Neural cell (in vitro differentiated cells): ENCODE measurements around the gene TMEM186. TPM values are rescaled to one million over a fixed set of nuclear protein-coding genes. Genes with fewer than 3 reads are reported as not detected.
"Not testable (repeated sequence)": the region's sequence is repeated elsewhere in the genome, so short reads cannot be mapped to it uniquely, and the experiment has no call there.

Experiments used
- H2AFZ ChIP-seq: fragments of 200-600, 300-800 bp; sonication (generic), shearing (Covaris generic); 2 replicates; pipeline ENCODE4 v1.6.0; 2014; ENCODE audit warnings: low read depth, mild to moderate bottlenecking, antibody characterized with exemption, low read length, moderate library complexity
- H3F3A ChIP-seq: fragments of 200-600 bp; shearing (Covaris generic); 2 replicates; pipeline ENCODE4 v1.6.1; 2016; ENCODE audit warnings: mild to moderate bottlenecking, moderate library complexity, mixed read lengths, antibody characterized with exemption, low read length; ENCODE audit not compliant: insufficient read depth, poor library complexity, severe bottlenecking
- H3K27ac ChIP-seq: fragments of 200-600, 300-800 bp; sonication (generic), shearing (Covaris generic); 2 replicates; pipeline ENCODE4 v1.5.1; 2014; ENCODE audit warnings: mild to moderate bottlenecking, low read length, moderate library complexity
- H3K27me3 ChIP-seq: fragments of 300-800, 200-600 bp; sonication (generic), shearing (Covaris generic); 2 replicates; pipeline ENCODE4 v1.6.0; 2014; ENCODE audit warnings: mild to moderate bottlenecking, low read depth, low read length, moderate library complexity; ENCODE audit not compliant: insufficient read depth
- H3K36me3 ChIP-seq: fragments of 300-800, 200-600 bp; sonication (generic), shearing (Covaris generic); 2 replicates; pipeline ENCODE4 v1.5.1; 2014; ENCODE audit warnings: mild to moderate bottlenecking, antibody characterized with exemption, low read length, moderate library complexity; ENCODE audit not compliant: insufficient read depth
- H3K4me2 ChIP-seq: fragments of 300-800, 200-600 bp; sonication (generic), shearing (Covaris generic); 2 replicates; pipeline ENCODE4 v1.6.0; 2014; ENCODE audit warnings: mild to moderate bottlenecking, low read length
- H3K4me3 ChIP-seq: fragments of 300-800, 200-600 bp; sonication (generic), shearing (Covaris generic); 2 replicates; pipeline ENCODE4 v1.5.1; 2014; ENCODE audit warnings: mild to moderate bottlenecking, low read length, moderate library complexity
- H3K79me2 ChIP-seq: fragments of 200-600 bp; shearing (Covaris generic); replicated peaks from 2 replicates; pipeline ENCODE4 v1.6.0; 2014; ENCODE audit warnings: mild to moderate bottlenecking, low read length, moderate library complexity; ENCODE audit not compliant: insufficient read depth
- H3K9ac ChIP-seq: fragments of 300-800, 200-600 bp; sonication (generic), shearing (Covaris generic); 2 replicates; pipeline ENCODE4 v1.6.1; 2016; ENCODE audit warnings: mild to moderate bottlenecking, low read length, mixed read lengths
- H3K9me2 ChIP-seq: fragments of 200-600 bp; shearing (Covaris generic); 2 replicates; pipeline ENCODE4 v1.6.1; 2016; ENCODE audit warnings: mild to moderate bottlenecking, low read length, mixed read lengths; ENCODE audit not compliant: insufficient read depth
- H3K9me3 ChIP-seq: fragments of 200-600, 300-800 bp; sonication (generic), shearing (Covaris generic); 2 replicates; pipeline ENCODE4 v1.6.1; 2016; ENCODE audit warnings: mild to moderate bottlenecking, mixed run types, low read length, moderate library complexity, mixed read lengths
- H4K20me1 ChIP-seq: fragments of 200-600 bp; shearing (Covaris generic); 2 replicates; pipeline ENCODE4 v1.6.1; 2016; ENCODE audit warnings: mild to moderate bottlenecking, mixed run types; ENCODE audit not compliant: insufficient read depth
- EP300 ChIP-seq: fragments of 450-650 bp; conservative IDR thresholded peaks from 2 replicates; pipeline ENCODE4 v1.6.1; 2014; ENCODE audit warnings: antibody characterized with exemption, mild to moderate bottlenecking, moderate library complexity; ENCODE audit not compliant: poor library complexity, severe bottlenecking
- EZH2 ChIP-seq: fragments of 200-600, 300-800 bp; shearing (Covaris generic), sonication (generic); IDR thresholded peaks from 2 replicates; pipeline ENCODE4 v1.6.1; 2014; ENCODE audit warnings: antibody characterized with exemption, low read length, borderline replicate concordance, mild to moderate bottlenecking; ENCODE audit not compliant: insufficient read depth, poor library complexity, severe bottlenecking
- MXI1 ChIP-seq: fragments of 450-650 bp; conservative IDR thresholded peaks from 2 replicates; pipeline ENCODE4 v1.6.1; 2014; ENCODE audit warnings: antibody characterized with exemption, mild to moderate bottlenecking; ENCODE audit not compliant: poor library complexity, severe bottlenecking
- POLR2AphosphoS5 ChIP-seq: IDR thresholded peaks from 2 replicates; pipeline ENCODE4 v1.6.1; 2012
- RAD21 ChIP-seq: fragments of 450-650 bp; conservative IDR thresholded peaks from 2 replicates; pipeline ENCODE4 v1.6.1; 2014; ENCODE audit warnings: antibody characterized with exemption, mild to moderate bottlenecking, moderate library complexity
- SMC3 ChIP-seq: fragments of 450-650 bp; conservative IDR thresholded peaks from 2 replicates; pipeline ENCODE4 v1.6.1; 2014; ENCODE audit warnings: antibody characterized with exemption, mild to moderate bottlenecking, moderate library complexity; ENCODE audit not compliant: poor library complexity
- TAF1 ChIP-seq: IDR thresholded peaks from 2 replicates; pipeline ENCODE4 v1.6.1; 2012; ENCODE audit warnings: low read depth
- polyA plus RNA-seq: library from polyadenylated mRNA; depleted of rRNA; stranded (reverse); fragments of >200 nt; gene quantifications from 2 replicates; pipeline ENCODE4 v1.2.3, GENCODE V29; 2014
- TF ChIP-seq, protein P1 (sequence below): fragments of 450-650 bp; IDR thresholded peaks from 2 replicates; pipeline ENCODE4 v1.5.1; 2014; ENCODE audit warnings: antibody characterized with exemption, mild to moderate bottlenecking, moderate library complexity; ENCODE audit not compliant: poor library complexity, severe bottlenecking
- TF ChIP-seq, protein P2 (sequence below): IDR thresholded peaks from 2 replicates; pipeline ENCODE4 v1.6.1; 2012; ENCODE audit warnings: borderline replicate concordance

The TMEM186 gene
- polyA plus RNA-seq, 1 donor from 2014 or later = 7.7 TPM

DNA sequence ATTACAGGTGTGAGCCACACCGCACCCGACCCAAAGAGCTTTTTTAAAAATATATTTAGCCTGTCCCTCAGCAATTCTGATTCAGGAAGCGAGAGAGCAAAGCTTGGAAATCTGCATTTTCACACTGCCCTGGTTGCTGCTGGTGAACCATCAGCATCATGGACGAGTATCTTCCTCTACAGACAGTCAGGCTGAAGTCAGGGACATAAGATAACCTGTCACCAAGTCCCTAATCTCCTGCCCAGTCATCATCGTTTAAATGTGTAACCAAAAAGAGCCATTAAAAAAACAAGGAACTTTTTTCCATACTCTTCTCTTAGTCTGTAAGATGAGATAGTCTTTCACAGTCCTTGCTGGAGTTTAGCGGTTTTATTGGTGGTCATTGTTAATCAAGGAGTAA lies 6.9 kb upstream of the TMEM186 start:
- Histone ChIP-seq H3F3A (no peaks in the 10 kb centered on the region), H3K27me3 (no peaks in the 10 kb centered on the region), H2AFZ (no peak overlapping the region), H3K79me2 (no peaks in the 10 kb centered on the region), H3K9me2 (no peaks in the 10 kb centered on the region), H3K4me2 (no peak overlapping the region), H4K20me1 (no peaks in the 10 kb centered on the region), H3K9ac (no peak overlapping the region), H3K9me3 (no peaks in the 10 kb centered on the region), H3K27ac (no peak overlapping the region), H3K4me3 (no peak overlapping the region), H3K36me3 (no peaks in the 10 kb centered on the region)
- no peak for TF ChIP-seq SMC3
- no peak for TF ChIP-seq MXI1
- TF ChIP-seq EP300 = no peak
- no peak for TF ChIP-seq EZH2
- no peak for TF ChIP-seq RAD21
- TF ChIP-seq, protein P1, sequence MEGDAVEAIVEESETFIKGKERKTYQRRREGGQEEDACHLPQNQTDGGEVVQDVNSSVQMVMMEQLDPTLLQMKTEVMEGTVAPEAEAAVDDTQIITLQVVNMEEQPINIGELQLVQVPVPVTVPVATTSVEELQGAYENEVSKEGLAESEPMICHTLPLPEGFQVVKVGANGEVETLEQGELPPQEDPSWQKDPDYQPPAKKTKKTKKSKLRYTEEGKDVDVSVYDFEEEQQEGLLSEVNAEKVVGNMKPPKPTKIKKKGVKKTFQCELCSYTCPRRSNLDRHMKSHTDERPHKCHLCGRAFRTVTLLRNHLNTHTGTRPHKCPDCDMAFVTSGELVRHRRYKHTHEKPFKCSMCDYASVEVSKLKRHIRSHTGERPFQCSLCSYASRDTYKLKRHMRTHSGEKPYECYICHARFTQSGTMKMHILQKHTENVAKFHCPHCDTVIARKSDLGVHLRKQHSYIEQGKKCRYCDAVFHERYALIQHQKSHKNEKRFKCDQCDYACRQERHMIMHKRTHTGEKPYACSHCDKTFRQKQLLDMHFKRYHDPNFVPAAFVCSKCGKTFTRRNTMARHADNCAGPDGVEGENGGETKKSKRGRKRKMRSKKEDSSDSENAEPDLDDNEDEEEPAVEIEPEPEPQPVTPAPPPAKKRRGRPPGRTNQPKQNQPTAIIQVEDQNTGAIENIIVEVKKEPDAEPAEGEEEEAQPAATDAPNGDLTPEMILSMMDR = no peak
- no peak for TF ChIP-seq TAF1
- TF ChIP-seq, protein P2, sequence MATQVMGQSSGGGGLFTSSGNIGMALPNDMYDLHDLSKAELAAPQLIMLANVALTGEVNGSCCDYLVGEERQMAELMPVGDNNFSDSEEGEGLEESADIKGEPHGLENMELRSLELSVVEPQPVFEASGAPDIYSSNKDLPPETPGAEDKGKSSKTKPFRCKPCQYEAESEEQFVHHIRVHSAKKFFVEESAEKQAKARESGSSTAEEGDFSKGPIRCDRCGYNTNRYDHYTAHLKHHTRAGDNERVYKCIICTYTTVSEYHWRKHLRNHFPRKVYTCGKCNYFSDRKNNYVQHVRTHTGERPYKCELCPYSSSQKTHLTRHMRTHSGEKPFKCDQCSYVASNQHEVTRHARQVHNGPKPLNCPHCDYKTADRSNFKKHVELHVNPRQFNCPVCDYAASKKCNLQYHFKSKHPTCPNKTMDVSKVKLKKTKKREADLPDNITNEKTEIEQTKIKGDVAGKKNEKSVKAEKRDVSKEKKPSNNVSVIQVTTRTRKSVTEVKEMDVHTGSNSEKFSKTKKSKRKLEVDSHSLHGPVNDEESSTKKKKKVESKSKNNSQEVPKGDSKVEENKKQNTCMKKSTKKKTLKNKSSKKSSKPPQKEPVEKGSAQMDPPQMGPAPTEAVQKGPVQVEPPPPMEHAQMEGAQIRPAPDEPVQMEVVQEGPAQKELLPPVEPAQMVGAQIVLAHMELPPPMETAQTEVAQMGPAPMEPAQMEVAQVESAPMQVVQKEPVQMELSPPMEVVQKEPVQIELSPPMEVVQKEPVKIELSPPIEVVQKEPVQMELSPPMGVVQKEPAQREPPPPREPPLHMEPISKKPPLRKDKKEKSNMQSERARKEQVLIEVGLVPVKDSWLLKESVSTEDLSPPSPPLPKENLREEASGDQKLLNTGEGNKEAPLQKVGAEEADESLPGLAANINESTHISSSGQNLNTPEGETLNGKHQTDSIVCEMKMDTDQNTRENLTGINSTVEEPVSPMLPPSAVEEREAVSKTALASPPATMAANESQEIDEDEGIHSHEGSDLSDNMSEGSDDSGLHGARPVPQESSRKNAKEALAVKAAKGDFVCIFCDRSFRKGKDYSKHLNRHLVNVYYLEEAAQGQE = no peak
- no peak for TF ChIP-seq POLR2AphosphoS5

DNA sequence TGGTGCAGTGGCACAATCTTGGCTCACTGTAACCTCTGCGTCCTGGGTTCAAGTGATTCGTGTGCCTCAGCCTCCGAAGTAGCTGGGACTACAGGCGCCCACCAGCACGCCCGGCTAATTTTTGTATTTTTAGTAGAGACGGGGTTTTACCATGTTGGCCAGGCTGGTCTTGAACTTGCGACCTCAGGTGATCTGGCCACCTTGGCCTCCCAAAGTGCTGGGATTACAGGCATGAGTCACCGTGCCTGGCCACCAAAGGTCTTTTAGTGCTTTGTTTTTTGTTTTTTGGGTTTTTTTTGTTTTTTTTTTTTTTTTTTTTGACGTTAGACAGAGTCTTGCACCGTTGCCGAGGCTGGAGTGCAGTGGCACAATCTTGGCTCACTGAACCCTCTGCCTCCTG lies 6.3 kb upstream of the TMEM186 start:
- not testable (repeated sequence) for H3K4me2 ChIP-seq, H3K27me3 ChIP-seq, H3K9ac ChIP-seq, H4K20me1 ChIP-seq, H3K36me3 ChIP-seq, H3K27ac ChIP-seq, H3F3A ChIP-seq, H3K9me3 ChIP-seq, H3K4me3 ChIP-seq, H2AFZ ChIP-seq, H3K9me2 ChIP-seq, H3K79me2 ChIP-seq

DNA sequence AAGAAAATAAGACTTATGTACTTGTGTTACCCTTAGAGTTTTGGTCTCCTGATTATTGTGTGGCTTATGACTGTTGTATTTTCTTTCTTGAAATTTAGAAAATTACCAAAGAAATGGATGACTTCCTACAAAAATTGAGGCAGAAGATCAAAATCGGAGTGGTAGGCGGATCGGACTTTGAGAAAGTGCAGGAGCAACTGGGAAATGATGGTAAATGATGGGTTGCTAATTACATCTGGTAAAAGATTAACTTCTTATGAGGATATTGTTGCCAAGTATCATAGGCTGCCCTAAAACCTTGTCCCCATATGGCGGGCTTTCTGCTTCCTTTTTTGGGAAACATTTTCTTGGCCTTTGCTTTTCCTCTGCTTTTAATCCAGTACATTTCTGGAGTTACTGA lies 4.3 kb upstream of the TMEM186 start:
- no peak overlapping the region for H3K4me3 ChIP-seq
- no peaks in the 10 kb centered on the region for H3F3A ChIP-seq
- no peaks in the 10 kb centered on the region for H3K9me3 ChIP-seq
- H3K79me2 ChIP-seq = peaks cover 21% of the 10 kb centered on the region
- no peak overlapping the region for H3K9ac ChIP-seq
- no peaks in the 10 kb centered on the region for H3K36me3 ChIP-seq
- H3K27me3 ChIP-seq = no peaks in the 10 kb centered on the region
- no peaks in the 10 kb centered on the region for H4K20me1 ChIP-seq
- no peak overlapping the region for H3K4me2 ChIP-seq
- H3K9me2 ChIP-seq = no peaks in the 10 kb centered on the region
- no peak overlapping the region for H3K27ac ChIP-seq
- H2AFZ ChIP-seq = no peak overlapping the region
- TF ChIP-seq MXI1 = no peak
- no peak for TF ChIP-seq TAF1
